Stimulated activated CD4-positive, alpha-beta T cell treated with anti-CD3 and anti-CD28 coated beads, Interleukin-1b, Interleukin-23, amount 100 ng/mL, for 4 hours (primary cell): ENCODE data around the gene TPST1.
"Not testable (repeated sequence)": the region's sequence is repeated elsewhere in the genome, so short reads cannot be mapped to it uniquely, and the experiment has no call there.

Experiments used
- DNase-seq, 2 donors: peaks; one replicate each; pipeline ENCODE4 v3.0.0-alpha.2; 2020; ENCODE audit warnings: low read depth in 2 of 2

The TPST1 gene

DNA sequence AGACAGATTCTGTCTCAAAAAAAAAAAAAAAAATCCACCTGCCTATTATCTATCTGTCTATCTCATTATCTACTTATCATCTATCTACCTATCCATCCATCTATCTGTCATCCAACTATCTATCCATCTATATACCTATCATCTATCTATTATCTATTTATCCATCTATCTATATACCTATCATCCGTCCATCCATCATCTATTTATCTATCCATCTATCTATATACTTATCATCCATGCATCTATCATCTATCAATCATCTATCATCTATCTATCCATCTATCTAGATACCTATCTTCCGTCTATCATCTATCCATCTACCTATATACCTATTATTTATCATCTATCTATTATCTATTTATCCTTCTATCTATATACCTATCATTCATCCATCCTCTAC, 16.5 kb upstream of the TPST1 start:
- no peak for DNase-seq

DNA sequence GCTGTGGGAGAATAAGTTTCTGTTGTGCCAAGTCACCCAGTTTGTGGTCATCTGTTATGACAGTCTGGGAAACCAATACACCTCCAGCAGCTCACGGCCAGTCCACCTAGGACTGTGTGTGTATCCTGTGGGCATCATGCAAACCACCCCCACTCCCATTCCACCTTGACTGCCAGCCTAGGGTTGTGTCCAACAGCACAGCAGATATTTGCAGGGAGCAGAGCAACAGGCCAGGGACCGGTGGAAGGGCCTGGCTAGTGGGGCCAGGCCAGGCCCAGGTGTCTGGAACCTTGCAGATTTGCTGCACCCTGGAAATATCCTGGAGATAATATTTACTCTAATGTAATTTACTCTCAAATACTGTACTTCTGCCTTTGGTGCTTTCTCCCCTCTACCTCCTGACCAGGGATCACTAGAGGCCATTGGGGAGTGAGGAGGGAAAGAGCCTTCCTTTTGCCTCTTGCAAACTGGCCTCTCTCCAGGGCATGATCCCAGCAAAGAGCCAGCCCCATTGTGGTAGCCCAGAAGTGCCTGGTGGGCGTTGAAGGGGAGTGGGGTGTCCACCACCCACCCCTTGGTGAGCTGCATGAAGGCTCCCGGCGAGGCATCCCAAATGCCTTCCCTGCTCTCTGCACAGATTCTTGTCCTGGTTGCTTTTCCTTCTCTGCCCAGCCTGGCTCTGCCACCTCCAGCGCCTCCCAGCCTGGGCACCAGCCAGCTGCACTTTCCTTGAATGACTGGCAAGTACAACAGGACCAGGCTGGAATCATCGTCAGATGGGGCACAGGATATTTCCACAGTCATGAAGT, 15.2 kb upstream of the TPST1 start:
- no peak for DNase-seq

DNA sequence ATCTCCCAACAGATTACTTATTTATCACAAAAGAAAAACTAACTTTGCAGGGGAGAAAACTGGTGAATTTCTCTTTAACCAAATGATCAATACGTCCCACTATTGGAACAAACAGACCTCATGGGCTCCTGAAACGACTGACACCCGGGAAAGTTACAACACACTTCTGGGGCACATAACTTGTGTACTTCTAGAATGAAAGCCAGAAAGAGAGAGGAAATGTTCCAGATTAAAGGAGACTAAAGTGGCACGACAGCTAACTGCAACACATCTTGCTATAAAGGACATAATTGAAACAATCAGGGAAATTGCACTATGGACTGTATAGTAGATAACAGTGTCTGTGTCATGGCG, 14.7 kb upstream of the TPST1 start:
- no peak for DNase-seq

DNA sequence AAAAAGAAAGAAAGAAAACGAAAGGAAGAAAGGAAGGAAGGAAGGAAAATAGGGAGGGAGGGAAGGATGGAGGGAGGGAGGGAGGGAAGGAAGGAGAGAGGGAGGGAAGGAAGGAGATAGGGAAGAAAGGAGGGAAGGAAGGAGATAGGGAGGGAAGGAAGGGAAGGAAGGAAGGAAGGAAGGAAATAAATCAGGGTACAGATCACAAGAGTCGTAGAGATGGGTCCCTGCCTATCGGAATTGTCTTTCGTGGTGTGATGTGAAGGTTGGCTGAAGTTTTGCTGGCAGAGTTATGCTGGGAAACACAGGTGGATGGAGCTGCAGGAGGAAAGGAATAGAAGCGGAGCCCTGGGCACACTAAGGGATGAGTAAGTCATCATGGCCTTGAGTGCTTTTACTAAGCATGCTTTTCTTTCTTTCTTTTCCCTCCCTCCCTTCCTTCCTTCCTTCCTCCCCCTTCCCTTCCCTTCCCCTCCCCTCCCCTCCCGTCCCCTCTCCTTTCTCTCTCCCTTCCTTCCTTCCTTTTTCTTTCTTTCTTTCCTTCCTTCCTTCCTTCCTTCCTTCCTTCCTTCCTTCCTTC, 11.9 kb upstream of the TPST1 start:
- no peak for DNase-seq

DNA sequence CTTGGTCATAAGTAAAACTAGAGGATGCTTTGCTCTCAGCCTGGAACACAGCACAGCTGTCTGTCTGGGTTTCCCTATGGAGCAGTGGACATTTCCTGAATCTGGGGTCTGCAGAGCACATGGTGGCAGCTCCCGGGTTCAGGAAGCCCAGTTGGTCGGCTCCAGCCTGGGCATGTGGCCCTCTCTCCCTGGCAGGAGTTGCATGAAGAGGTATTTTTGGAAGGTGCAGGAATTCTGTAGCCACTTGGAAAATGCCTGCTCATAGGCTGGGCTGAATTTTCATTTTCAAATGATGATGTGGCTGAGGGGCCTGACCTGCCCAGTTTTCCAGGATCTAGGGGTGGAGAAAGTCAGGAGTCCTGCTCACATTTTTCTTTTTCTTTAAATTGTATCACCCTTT, 6.7 kb upstream of the TPST1 start:
- DNase-seq: no peak

DNA sequence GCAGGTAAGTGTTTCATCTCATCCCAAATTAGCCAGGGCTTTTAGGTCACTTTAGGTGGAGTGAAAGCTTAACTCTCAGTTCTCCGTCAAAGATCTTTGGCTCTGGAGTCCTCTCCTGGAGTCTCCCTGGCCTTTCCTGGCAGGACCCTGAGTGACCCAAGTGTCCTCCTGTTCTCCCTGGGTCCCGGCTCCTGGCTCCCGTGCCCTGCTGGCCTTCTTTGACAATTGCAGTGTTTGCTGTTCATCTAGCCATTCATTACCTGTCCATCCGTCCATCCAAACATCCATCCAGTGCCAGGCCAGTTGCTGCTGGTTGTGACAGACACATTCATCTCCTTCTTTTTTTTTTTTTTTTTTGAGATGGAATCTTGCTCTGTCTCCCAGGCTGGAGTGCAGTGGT, 6.2 kb upstream of the TPST1 start:
- DNase-seq: no peak

DNA sequence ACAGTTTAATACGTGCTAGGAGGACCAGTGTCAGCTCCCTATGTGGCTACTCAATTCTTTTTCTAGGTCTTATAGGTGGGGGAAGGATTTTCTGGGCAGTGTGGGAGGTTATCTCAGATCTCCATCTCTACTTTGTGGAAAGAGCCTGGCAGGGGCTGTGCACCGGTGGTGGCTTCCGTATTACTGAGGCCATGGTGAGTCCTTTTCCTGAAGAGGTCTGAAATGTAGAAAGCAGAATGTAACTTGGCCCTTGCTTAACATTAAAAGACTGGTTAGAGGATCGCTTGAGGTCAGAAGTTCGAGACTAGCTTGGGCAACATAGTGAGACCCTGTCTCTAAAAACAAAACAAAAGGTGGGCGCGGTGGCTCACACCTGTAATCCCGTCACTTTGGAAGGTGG, 2.7 kb upstream of the TPST1 start:
- DNase-seq: no peak

DNA sequence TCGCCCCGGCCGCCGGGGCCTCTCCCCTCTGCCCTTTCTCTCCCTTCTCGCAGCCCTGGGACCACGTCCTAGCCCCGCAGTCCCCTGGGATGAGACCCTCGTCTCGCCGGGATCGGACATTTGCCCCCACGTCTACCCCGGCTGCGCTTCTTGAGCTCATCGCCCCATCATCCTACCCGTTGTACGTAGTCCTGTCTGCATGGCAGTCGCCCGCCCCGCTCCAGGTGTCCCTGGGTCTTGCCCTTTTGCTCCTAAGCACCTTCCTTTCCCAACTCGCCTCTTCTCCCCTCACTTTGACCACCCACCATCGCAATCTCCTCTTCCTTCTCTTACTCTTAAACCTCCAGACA, 582 bp downstream of the TPST1 start:
- no peak for DNase-seq

DNA sequence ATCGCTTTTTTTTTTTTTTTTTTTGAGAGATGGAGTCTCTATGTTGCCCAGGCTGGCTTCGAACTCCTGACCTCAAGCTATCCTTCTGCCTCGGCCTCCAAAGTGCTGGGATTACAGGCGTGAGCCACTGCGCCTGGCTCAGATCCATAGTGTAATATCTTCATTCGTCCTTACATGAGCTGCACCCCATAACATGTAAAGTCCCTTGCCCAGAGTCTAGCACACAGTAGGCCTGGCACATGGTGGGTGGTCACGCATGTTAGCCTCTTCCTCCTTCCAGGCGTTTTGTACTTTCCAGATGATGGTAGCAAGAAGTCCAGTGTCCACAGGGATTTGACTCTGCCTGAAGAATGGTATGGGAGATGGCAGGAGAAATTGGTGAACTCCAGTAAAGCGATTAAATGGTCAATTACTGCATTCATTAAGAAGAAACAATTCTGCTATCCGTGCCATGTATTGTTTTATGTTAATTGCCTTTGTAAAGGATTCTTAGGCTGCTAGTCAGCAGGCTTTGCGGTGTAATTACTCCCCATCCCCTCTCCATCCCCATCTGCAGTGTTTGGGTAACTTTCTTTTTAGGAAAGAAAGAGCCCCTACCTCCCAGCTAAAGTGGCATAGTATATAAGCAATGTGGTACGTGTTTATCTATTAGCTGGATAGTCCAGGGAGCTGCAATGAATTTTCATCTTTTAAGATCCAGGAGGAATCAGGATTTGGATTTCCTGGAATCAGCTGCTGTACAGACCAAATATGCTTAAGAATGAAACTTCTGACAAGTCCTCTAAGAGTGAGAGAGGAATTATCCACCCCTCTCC, 1.2 kb downstream of the TPST1 start:
- no peak for DNase-seq

DNA sequence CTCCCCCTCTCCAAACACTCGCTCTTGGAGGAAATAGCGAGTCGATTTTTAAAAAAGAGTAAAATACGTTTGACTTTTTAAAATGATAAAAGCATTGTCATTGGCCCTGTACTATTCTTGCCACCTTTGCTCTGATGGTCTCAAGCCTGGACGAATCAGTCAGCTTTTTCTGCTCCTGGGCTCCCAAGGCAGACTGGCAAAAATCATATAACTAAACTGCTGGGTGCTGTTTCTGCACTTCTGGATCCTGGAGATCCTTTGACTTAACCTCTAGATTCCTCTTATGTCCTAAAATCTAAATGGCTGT, 1.8 kb downstream of the TPST1 start:
- DNase-seq: no peak

DNA sequence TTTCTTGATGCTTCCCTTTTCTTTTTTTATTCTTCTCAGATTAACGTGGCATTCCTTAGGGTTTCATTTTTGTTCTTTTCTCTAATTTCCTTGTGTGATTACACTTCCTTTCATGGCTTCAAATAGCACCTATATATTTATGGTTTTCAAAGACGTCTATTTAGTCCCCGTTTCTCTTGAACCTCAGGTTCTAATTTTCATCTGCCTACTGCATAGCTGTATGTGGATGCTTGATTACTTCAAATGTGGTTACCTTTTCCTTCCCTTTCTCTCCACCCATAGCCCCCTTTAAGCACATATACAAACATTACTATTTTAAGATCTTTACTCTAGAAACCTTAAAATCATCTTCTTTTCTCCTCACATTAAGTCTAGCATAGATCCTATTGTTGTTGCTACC, 2.4 kb downstream of the TPST1 start:
- no peak for DNase-seq

DNA sequence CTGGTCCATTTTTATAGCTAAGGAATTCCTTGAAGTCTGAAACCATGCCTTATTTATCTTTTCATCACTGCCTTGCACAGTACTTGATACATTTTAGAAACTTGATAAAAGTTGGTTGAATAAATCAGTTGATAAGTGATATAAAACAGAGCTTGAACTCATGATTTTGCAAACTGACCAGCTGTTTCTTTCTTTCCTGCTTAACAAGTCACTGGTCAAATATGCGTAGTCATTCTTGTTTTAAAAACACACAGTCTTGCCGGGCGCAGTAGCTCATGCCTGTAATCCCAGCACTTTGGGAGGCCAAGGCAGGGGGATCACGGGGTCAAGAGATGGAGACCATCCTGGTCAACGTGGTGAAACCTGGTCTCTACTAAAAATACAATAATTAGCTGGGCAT, 6.3 kb downstream of the TPST1 start:
- DNase-seq: no peak

DNA sequence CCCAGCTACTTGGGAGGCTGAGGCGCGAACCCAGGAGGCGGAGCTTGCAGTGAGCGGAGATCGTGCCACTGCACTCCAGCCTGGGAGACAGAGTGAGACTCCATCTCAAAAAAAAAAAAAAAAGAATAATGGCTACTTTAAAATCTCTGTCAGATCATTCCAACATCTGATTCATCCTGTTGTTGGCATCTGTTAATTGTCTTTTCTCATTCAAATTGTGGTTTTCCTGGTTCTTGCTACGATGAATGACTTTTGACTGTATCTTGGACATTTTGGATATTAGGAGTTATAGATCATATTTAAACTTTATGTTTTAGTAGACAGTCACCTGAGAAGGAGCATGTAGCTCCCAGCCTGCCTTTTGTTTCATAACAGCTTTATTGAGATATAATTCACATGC, 8.5 kb downstream of the TPST1 start:
- DNase-seq: no peak

DNA sequence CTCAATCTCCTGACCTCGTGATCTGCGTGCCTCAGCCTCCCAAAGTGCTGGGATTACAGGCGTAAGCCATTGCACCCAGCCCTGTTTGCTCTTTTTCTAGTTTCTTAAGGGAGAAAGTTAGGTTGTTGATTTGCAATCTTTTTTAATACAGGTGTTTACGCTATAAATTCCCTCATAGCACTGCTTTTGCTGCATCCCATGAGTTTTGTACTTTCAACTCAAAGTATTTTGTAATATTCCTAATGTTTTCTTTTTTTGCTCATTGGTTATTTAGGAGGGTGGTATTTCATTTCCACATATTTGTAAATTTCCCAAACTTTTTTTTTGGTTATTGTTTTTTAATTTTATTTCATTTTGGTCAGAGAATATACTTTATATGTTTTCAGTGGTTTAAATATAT, 11.6 kb downstream of the TPST1 start:
- DNase-seq: no peak

DNA sequence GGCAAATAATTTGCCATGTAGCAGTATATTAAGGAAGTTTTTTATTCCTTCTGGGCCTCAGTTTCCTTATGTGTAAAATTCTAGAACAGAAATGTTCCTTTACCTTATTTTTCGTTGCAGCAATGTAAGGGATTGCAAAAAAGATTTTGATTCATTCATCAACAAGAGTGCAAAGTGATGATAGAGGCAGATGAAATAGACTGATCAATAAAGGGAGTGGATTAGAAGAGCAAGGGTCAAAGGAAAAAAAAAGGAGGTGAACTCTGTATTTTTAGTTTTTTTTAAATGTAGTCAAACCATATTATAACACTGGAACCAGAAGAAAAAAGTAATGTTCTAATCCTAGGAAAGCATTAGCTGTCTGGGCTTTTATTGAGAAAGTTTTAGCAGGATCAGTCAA, 14.7 kb downstream of the TPST1 start:
- no peak for DNase-seq

DNA sequence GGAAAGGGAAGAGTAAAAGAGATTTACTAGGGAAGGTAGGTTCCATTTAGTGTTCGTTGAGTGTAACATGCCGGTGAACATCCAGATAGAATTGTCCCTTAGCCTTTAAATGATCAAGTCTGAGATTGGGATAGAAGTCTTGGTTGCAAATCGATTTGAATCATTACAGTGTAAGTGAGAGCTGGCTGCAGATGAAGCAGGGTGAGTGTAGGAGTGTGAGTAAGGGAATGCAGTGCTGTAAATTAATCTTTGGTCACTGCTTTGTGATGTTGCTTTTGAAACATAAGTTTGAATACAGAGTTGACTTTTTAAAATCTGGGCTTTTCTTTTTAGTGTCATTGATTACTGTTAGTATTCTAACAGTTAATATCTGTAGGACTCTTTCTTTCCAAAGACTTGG, 16.3 kb downstream of the TPST1 start:
- no peak for DNase-seq

DNA sequence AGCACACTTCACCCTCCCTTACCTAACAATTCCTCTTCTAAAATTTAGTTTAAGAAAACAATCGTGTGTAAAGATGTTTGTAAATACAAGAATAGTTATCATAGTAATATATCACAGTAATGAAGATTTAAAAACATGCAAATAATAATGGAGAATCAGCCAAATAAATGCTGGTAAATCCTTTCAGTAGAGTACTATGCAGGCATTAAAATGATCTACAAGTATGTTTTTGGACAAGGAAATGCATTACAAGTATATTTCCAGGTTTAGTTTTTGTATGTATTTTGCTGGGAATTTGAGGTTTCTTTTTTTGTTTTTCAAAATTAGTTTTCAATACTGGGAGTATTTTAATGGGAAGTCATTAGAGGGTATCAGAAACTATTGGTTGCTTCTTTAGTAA, 22.7 kb downstream of the TPST1 start:
- DNase-seq: no peak

DNA sequence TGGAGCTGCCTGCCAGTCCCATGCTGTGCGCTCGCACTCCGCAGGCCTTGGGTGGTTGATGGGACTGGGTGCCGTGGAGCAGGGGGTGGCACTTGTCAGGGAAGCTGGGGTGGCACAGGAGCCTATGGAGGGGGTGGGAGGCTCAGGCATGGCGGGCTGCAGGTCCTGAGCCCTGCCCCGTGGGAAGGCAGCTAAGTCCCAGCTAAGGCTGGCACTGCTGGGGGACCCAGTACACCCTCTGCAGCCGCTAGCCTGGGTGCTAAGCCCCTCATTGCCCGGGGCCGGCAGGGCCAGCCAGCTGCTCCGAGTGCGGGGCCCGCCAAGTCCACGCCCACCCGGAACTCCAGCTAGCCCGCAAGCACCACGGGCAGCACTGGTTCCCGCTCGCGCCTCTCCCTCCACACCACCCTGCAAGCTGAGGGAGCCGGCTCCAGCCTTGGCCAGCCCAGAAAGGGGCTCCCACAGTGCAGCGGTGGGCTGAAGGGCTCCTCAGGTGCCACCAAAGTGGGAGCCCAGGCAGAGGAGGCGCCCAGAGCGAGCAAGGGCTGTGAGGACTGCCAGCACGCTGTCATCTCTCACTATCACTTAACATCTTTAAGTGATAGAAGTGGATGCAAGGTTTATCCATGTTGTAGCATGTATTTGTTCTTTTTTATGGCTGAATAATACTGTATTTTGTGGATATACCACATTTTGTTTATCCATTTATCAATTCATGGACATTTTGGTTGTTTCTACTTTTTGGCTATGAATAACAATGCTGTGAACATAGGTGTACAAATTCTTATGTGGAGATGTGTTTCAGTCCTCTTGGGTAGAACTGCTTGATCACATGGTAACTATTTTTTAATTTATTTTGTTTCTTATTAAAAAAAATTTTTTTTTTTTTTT, 26.4 kb downstream of the TPST1 start:
- not testable (repeated sequence) for DNase-seq

DNA sequence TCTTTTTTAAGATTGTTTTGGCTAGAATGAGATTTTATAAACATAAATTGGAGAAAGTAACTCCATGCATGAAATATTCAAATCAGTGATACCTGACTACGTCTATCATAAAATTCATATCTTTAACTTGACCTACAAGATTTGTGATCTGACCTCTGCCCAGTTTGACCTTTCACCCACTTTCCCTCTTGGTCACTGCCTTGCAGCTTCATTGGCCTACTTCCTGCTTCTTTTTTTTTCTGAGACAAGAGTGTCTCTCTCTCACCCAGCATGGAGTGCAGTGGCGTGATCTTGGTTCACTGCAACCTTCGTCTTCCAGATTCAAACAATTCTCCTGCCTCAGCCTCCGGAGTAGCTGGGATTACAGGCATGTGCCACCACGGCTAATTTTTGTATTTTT, 28.5 kb downstream of the TPST1 start:
- DNase-seq: no peak

DNA sequence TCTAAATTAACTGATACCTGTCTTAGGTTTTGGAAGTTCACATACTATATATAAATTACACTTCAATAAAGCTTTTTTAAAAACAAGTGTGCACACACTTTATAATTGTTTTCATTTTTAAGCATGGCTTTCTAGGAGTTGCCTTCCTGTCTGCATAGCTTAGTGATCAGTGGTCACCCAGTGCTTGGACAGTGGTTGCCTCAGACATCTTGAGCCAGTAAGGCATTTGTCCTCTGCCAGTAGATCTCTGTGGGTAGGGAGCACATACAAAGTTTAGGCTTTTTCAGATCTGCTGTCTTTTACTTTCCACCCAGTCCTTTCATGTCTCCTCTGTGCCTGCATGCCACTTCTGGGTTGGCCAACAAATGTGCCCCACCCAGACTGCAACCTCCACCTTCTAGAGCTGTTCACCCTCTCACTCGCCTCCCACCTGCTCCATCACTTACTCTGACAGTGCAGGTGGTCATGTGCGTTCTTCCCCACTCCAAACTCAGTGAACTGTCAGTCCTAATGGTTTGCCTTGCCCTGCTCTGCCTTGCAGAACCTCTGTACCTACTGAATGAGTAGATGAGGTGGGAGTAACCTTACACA, 31.7 kb downstream of the TPST1 start:
- DNase-seq: no peak

DNA sequence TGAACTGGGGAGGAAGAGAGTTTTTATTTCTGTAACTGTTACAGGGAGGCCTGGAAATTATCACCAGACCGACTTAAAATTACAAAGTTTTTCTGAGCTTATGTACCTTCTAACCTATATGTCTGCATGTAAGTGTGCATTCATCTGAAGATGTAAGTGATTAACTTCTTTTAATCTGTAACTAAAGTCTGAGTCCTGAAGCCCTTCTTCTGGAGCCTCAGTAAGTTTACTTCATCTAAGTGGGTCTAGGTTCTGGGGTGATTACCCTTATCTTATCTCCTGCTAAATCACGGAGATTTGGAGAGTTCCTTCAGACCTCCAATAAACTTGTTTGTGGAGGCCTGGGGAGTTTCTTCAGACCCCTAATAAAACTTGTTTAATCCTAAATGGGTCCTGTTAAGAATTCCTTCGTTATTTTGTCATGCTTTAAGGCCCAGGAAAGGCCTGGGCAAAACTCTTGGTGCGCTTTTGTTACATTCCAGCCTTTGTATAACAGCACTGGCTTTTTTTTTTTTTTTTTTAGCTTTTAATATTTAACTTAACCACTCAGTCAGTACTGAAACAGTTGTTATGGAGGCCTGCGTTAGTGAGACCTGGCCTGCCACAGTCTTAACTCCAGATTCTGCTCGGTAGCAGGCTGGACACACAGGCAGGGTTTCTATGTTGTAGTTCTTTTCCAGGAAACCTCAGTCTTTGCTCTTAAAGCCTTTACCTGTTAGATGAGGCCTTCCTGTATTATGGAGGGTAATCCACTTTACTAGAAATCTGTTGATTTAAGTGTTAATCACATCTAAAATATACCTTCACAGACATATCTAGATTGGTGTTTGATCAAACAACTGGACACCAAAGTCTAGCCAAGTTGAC, 33.0 kb downstream of the TPST1 start:
- no peak for DNase-seq
